ENCODE measurements around the gene VLDLR.

DNA sequence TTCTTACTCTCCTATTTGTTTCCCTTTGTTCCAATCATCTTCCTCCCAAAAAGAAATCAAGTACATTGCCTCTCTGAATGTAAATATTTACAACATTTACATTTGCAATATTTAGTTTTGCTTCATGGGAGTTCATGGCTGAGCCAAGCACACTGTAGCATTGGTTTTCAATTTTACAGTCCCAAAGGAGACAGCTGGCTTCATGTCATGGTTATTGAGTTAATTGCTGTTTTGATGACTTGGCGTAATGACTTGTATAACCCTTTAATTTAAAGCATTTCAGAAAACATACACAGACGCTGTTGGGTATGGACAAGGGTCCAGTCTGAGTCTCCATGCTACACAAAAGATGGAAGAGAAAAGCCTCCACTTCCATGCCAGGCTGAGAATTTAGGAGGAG is 25.6 kb upstream of the VLDLR start:
- TF ChIP-seq EZH2 (IDR thresholded peaks at IDR 0.05; ENCODE audit: borderline replicate concordance, low read depth, low read length, poor library complexity, severe bottlenecking) = no peak
- TF ChIP-seq, protein P1, sequence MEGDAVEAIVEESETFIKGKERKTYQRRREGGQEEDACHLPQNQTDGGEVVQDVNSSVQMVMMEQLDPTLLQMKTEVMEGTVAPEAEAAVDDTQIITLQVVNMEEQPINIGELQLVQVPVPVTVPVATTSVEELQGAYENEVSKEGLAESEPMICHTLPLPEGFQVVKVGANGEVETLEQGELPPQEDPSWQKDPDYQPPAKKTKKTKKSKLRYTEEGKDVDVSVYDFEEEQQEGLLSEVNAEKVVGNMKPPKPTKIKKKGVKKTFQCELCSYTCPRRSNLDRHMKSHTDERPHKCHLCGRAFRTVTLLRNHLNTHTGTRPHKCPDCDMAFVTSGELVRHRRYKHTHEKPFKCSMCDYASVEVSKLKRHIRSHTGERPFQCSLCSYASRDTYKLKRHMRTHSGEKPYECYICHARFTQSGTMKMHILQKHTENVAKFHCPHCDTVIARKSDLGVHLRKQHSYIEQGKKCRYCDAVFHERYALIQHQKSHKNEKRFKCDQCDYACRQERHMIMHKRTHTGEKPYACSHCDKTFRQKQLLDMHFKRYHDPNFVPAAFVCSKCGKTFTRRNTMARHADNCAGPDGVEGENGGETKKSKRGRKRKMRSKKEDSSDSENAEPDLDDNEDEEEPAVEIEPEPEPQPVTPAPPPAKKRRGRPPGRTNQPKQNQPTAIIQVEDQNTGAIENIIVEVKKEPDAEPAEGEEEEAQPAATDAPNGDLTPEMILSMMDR (conservative IDR thresholded peaks at IDR 0.05; ENCODE audit: low read depth, low read length) = no peak
